Naive B cell (primary cell): ENCODE data around the gene ZNF580. TPM values are rescaled to one million over a fixed set of nuclear protein-coding genes. Genes with fewer than 3 reads are reported as not detected.

ENCODE experiments used
- polyA plus RNA-seq, 6 donors: library from polyadenylated mRNA; unstranded; fragments of 300-500 nt; fragmentation: Illumina TruSeq; gene quantifications; one replicate each; pipeline ENCODE4 v1.2.3, GENCODE V29; 2021; ENCODE audit warnings: low read depth in 6 of 6

Gene ZNF580
- polyA plus RNA-seq, 6 donors from 2014 or later: 28.4 to 54.2 (median 31.5) TPM

Other genes with a start within 250 kb of the ZNF580 start
- 10 to 100 TPM; 18.8 to 41.3 (median 30.6) TPM for gene UBE2S, start 233.2 kb upstream of the ZNF580 start, polyA plus RNA-seq
- not detected for gene SHISA7, start 197.7 kb upstream of the ZNF580 start, polyA plus RNA-seq
- gene ISOC2, start 179.4 kb upstream of the ZNF580 start, polyA plus RNA-seq: 10 to 100 TPM; 21.8 to 57.9 (median 28.0) TPM
- gene C19orf85, start 176.3 kb upstream of the ZNF580 start, polyA plus RNA-seq: not detected
- 1 to 10 TPM in 2 of 6 donors, under 1 TPM in 3, not detected in 1; 0.16 to 2.2 (median 0.94) TPM for gene ZNF628, start 164.4 kb upstream of the ZNF580 start, polyA plus RNA-seq
- 1 to 10 TPM; 3.4 to 7.5 (median 4.8) TPM for gene NAT14, start 155.8 kb upstream of the ZNF580 start, polyA plus RNA-seq
- under 1 TPM in 4 of 6 donors, not detected in 2; 0.05 to 0.11 (median 0.09) TPM for gene SSC5D, start 152.6 kb upstream of the ZNF580 start, polyA plus RNA-seq
- not detected for gene SBK2, start 103.9 kb upstream of the ZNF580 start, polyA plus RNA-seq
- not detected for gene SBK3, start 95.5 kb upstream of the ZNF580 start, polyA plus RNA-seq
- gene ZNF579, start 60.2 kb upstream of the ZNF580 start, polyA plus RNA-seq: under 1 TPM; 0.13 to 0.85 (median 0.40) TPM
- 1 to 10 TPM; 2.3 to 5.2 (median 3.2) TPM for gene FIZ1, start 41.5 kb upstream of the ZNF580 start, polyA plus RNA-seq
- 10 to 100 TPM; 25.1 to 42.1 (median 37.1) TPM for gene ZNF524, start 40.7 kb upstream of the ZNF580 start, polyA plus RNA-seq
- under 1 TPM in 4 of 6 donors, not detected in 2; 0.12 to 0.60 (median 0.18) TPM for gene ZNF865, start 35.4 kb upstream of the ZNF580 start, polyA plus RNA-seq
- gene ZNF784, start 16.4 kb upstream of the ZNF580 start, polyA plus RNA-seq: 1 to 10 TPM in 4 of 6 donors, under 1 TPM in 1, not detected in 1; 0.95 to 3.5 (median 2.7) TPM
- 10 to 100 TPM; 60.7 to 82.8 (median 65.4) TPM for gene ZNF581, start 2.6 kb downstream of the ZNF580 start, polyA plus RNA-seq
- gene CCDC106, start 7.2 kb downstream of the ZNF580 start, polyA plus RNA-seq: 10 to 100 TPM in 3 of 6 donors, 1 to 10 TPM in 3; 8.1 to 13.0 (median 9.7) TPM
- 10 to 100 TPM in 3 of 6 donors, 1 to 10 TPM in 3; 3.2 to 13.7 (median 9.3) TPM for gene U2AF2, start 14.0 kb downstream of the ZNF580 start, polyA plus RNA-seq
- 10 to 100 TPM in 5 of 6 donors, 1 to 10 TPM in 1; 1.0 to 28.9 (median 13.8) TPM for gene EPN1, start 34.2 kb downstream of the ZNF580 start, polyA plus RNA-seq
- not detected for gene NLRP9, start 97.4 kb downstream of the ZNF580 start, polyA plus RNA-seq
- not detected for gene RFPL4A, start 118.1 kb downstream of the ZNF580 start, polyA plus RNA-seq
- not detected for gene RFPL4AL1, start 128.1 kb downstream of the ZNF580 start, polyA plus RNA-seq
- gene NLRP11, start 191.0 kb downstream of the ZNF580 start, polyA plus RNA-seq: under 1 TPM in 2 of 6 donors, not detected in 4; 0.08 to 0.16 TPM
- gene NLRP4, start 195.5 kb downstream of the ZNF580 start, polyA plus RNA-seq: 1 to 10 TPM in 1 of 6 donors, under 1 TPM in 4, not detected in 1; 0.41 to 1.2 (median 0.76) TPM